SK-N-SH treated with all-trans-retinoic acid at 6 μM for 48 hours (cell line): ENCODE measurements around the gene AP3B1.

Source experiments
- ATAC-seq: fragments of 200-7000 bp; cut with Tn5 transposase; 3 replicates; pipeline ENCODE4 v1.9.1; 2020; ENCODE audit warnings: mild to moderate bottlenecking, moderate library complexity
- ARNTL ChIP-seq: fragments of 450-650 bp; formaldehyde crosslinking; IDR thresholded peaks from 2 replicates; pipeline ENCODE4 v1.5.0; 2020; ENCODE audit warnings: low read depth, mild to moderate bottlenecking, moderate library complexity, borderline replicate concordance
- BACH2 ChIP-seq: fragments of 250-450 bp; sonication (Bioruptor Pico); IDR thresholded peaks from 2 replicates; pipeline ENCODE4 v1.9.0; 2021; ENCODE audit warnings: mild to moderate bottlenecking, borderline replicate concordance
- CREB5 ChIP-seq: fragments of 250-450 bp; sonication (Bioruptor Pico); IDR thresholded peaks from 2 replicates; pipeline ENCODE4 v1.5.1; 2020; ENCODE audit warnings: low read depth, mild to moderate bottlenecking, moderate library complexity
- CSDC2 ChIP-seq: fragments of 250-450 bp; sonication (Bioruptor Pico); IDR thresholded peaks from 2 replicates; pipeline ENCODE4 v1.5.0; 2020; ENCODE audit warnings: mild to moderate bottlenecking, moderate library complexity
- ESRRG ChIP-seq: fragments of 250-450 bp; sonication (Bioruptor Pico); IDR thresholded peaks from 2 replicates; pipeline ENCODE4 v1.6.1; 2021; ENCODE audit warnings: mild to moderate bottlenecking
- GLIS3 ChIP-seq: fragments of 250-450 bp; sonication (Bioruptor Pico); IDR thresholded peaks from 2 replicates; pipeline ENCODE4 v1.5.0; 2020; ENCODE audit warnings: mild to moderate bottlenecking, moderate library complexity
- ISL1 ChIP-seq: fragments of 250-450 bp; sonication (Bioruptor Pico); IDR thresholded peaks from 2 replicates; pipeline ENCODE4 v2.1.2; 2022; ENCODE audit warnings: mild to moderate bottlenecking, moderate library complexity
- OSR1 ChIP-seq: fragments of 250-450 bp; sonication (Bioruptor Pico); IDR thresholded peaks from 2 replicates; pipeline ENCODE4 v1.8.0; 2022; ENCODE audit warnings: moderate library complexity, mild to moderate bottlenecking, inconsistent platforms
- PATZ1 ChIP-seq: fragments of 250-450 bp; sonication (Bioruptor Pico); IDR thresholded peaks from 2 replicates; pipeline ENCODE4 v1.8.0; 2020; ENCODE audit warnings: mild to moderate bottlenecking, moderate library complexity, borderline replicate concordance
- PPARA ChIP-seq: fragments of 250-450 bp; sonication (Bioruptor Pico); IDR thresholded peaks from 2 replicates; pipeline ENCODE4 v1.5.0; 2020; ENCODE audit warnings: mild to moderate bottlenecking, borderline replicate concordance
- RARB ChIP-seq: fragments of 250-450 bp; sonication (Bioruptor Pico); IDR thresholded peaks from 2 replicates; pipeline ENCODE4 v1.8.0; 2021; ENCODE audit warnings: mild to moderate bottlenecking, moderate library complexity
- SNAI2 ChIP-seq: fragments of 250-450 bp; sonication (Bioruptor Pico); IDR thresholded peaks from 2 replicates; pipeline ENCODE4 v1.5.0; 2020; ENCODE audit warnings: mild to moderate bottlenecking, moderate library complexity
- TCF4 ChIP-seq: fragments of 250-450 bp; sonication (Bioruptor Pico); IDR thresholded peaks from 2 replicates; pipeline ENCODE4 v1.8.0; 2021; ENCODE audit warnings: mild to moderate bottlenecking, moderate library complexity, borderline replicate concordance
- TOX ChIP-seq: fragments of 250-450 bp; sonication (Bioruptor Pico); IDR thresholded peaks from 2 replicates; pipeline ENCODE4 v1.8.0; 2021; ENCODE audit warnings: mild to moderate bottlenecking, moderate library complexity, borderline replicate concordance
- ZC3H10 ChIP-seq: fragments of 250-450 bp; sonication (Bioruptor Pico); IDR thresholded peaks from 2 replicates; pipeline ENCODE4 v1.5.1; 2021; ENCODE audit warnings: mild to moderate bottlenecking, moderate library complexity
- ZFP3 ChIP-seq: fragments of 250-450 bp; sonication (Bioruptor Pico); IDR thresholded peaks from 2 replicates; pipeline ENCODE4 v1.5.0; 2020; ENCODE audit warnings: mild to moderate bottlenecking, moderate library complexity
- ZFP30 ChIP-seq: fragments of 450-650 bp; formaldehyde crosslinking; IDR thresholded peaks from 2 replicates; pipeline ENCODE4 v1.5.0; 2022; ENCODE audit warnings: mild to moderate bottlenecking, moderate library complexity
- ZNF565 ChIP-seq: fragments of 450-650 bp; formaldehyde crosslinking; conservative IDR thresholded peaks from 2 replicates; pipeline ENCODE4 v1.5.0; 2020; ENCODE audit warnings: low read depth, mild to moderate bottlenecking, moderate library complexity
- ZNF70 ChIP-seq: fragments of 450-650 bp; formaldehyde crosslinking; IDR thresholded peaks from 2 replicates; pipeline ENCODE4 v1.5.0; 2020; ENCODE audit warnings: mild to moderate bottlenecking, moderate library complexity
- ZNF8 ChIP-seq: fragments of 450-650 bp; formaldehyde crosslinking; IDR thresholded peaks from 2 replicates; pipeline ENCODE4 v1.5.0; 2020; ENCODE audit warnings: mild to moderate bottlenecking, moderate library complexity
- TF ChIP-seq, protein P1 (sequence below): fragments of 250-450 bp; sonication (Bioruptor Pico); IDR thresholded peaks from 2 replicates; pipeline ENCODE4 v1.8.0; 2021; ENCODE audit warnings: low read depth, mild to moderate bottlenecking, moderate library complexity, borderline replicate concordance
- TF ChIP-seq, protein P2 (sequence below): fragments of 250-450 bp; sonication (Bioruptor Pico); IDR thresholded peaks from 2 replicates; pipeline ENCODE4 v1.5.1; 2021; ENCODE audit warnings: mild to moderate bottlenecking, moderate library complexity

AP3B1 gene

DNA sequence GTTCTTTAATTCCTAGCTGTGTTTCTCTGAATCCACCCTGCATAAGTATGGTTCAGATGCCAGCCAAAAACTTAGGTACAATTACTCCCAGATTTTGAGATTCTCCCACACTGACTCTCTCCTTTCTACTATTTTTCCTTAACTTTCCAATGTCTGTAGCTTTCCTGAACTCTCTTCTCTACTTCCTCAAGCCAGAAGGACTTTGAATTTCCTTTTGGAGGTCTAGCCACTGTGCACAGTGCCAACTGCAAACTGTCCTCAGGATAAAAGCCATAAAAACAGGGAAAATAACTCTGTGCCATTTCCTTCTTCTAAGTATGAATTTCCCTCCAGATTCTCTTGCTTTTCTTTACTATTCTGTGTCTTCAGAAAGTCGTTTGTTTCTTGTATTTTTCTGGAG is 157.2 kb downstream of the AP3B1 start:
- TF ChIP-seq ZNF565 (CRISPR knock-in tag) (no peak), OSR1 (CRISPR knock-in tag) (no peak), TCF4 (no peak), ESRRG (CRISPR knock-in tag) (no peak), TOX (no peak), CSDC2 (CRISPR knock-in tag) (no peak), RARB (no peak), BACH2 (CRISPR knock-in tag) (no peak), ZNF70 (no peak), ZNF8 (CRISPR knock-in tag) (no peak)
- ATAC-seq, result no peak

DNA sequence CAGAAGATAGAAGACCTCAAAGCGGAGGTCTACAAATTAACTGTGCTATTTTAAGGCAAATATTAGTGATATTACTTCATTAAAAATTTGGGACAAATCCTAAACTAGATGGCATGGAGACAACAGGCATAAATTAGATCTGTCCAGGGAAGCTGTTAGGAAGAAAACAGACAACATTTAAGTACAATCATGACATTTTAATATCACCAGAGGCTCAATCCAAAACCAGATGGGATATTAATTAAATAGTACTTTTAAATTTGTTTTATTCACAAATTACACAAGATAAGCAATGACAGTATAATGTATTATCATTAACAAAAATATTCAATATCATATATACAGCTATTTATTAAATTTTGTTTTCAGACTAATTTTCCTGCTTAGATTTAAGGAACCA is 161.1 kb downstream of the AP3B1 start:
- no peak for TF ChIP-seq CREB5 (CRISPR knock-in tag)
- TF ChIP-seq RARB, result no peak
- TF ChIP-seq PPARA (CRISPR knock-in tag), result no peak
- TF ChIP-seq TCF4, result peak; percentile 52
- TF ChIP-seq ISL1, result no peak
- TF ChIP-seq ZNF565 (CRISPR knock-in tag), result no peak
- ATAC-seq, result no peak

DNA sequence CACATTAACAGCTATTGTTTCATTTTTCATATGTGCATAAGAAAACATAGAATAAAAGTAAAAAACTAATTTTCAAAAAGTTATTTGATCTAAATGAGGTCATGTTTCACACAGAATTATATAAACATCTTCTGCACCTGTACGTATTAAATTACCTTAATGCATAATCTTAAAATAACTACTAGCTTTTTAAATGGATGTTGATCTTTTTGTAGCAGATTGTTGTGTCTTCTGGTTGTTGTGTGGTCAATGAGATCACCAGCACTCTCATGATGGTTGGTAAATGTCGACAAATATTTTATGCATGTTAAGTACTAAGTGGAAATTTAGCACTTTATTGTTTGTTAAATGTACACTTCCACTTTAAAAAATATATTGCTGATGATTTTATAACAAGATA is 162.0 kb downstream of the AP3B1 start:
- no peak for ATAC-seq
- TF ChIP-seq ZNF70, result no peak
- TF ChIP-seq RARB, result no peak
- no peak for TF ChIP-seq OSR1 (CRISPR knock-in tag)
- TF ChIP-seq ZC3H10 (CRISPR knock-in tag), result no peak
- TF ChIP-seq ZFP3 (CRISPR knock-in tag), result no peak
- no peak for TF ChIP-seq GLIS3 (CRISPR knock-in tag)
- TF ChIP-seq TCF4, result no peak
- no peak for TF ChIP-seq ZNF8 (CRISPR knock-in tag)
- TF ChIP-seq ISL1, result no peak
- no peak for TF ChIP-seq ZNF565 (CRISPR knock-in tag)
- TF ChIP-seq, protein P1, sequence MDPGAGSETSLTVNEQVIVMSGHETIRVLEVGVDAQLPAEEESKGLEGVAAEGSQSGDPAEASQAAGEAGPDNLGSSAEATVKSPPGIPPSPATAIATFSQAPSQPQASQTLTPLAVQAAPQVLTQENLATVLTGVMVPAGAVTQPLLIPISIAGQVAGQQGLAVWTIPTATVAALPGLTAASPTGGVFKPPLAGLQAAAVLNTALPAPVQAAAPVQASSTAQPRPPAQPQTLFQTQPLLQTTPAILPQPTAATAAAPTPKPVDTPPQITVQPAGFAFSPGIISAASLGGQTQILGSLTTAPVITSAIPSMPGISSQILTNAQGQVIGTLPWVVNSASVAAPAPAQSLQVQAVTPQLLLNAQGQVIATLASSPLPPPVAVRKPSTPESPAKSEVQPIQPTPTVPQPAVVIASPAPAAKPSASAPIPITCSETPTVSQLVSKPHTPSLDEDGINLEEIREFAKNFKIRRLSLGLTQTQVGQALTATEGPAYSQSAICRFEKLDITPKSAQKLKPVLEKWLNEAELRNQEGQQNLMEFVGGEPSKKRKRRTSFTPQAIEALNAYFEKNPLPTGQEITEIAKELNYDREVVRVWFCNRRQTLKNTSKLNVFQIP (CRISPR knock-in tag), result no peak
- TF ChIP-seq PATZ1 (CRISPR knock-in tag), result no peak
- TF ChIP-seq TOX, result no peak
- no peak for TF ChIP-seq SNAI2 (CRISPR knock-in tag)
- TF ChIP-seq ESRRG (CRISPR knock-in tag), result no peak

DNA sequence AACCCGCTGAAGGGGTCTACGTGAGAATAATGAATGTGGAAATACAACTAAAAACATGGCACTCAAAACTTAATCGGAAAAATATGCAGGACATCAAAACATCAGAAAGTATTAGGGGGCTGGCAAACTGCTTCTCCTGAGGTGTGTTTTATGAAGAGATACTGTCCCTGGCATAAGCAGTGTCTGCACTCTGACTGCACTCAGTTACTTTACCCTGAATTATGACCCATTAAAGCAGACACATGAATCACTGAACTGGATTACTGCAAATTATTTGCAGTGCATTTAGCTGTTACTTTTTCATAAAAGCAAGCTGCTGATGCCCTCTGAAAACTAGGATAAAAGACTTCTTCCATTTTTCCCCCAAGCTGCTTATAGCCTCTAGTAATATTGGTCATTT is 164.9 kb downstream of the AP3B1 start:
- ATAC-seq, result no peak; the same call in 2 of the 3 replicates
- peak; percentile 65 for TF ChIP-seq ISL1
- no peak for TF ChIP-seq GLIS3 (CRISPR knock-in tag)

DNA sequence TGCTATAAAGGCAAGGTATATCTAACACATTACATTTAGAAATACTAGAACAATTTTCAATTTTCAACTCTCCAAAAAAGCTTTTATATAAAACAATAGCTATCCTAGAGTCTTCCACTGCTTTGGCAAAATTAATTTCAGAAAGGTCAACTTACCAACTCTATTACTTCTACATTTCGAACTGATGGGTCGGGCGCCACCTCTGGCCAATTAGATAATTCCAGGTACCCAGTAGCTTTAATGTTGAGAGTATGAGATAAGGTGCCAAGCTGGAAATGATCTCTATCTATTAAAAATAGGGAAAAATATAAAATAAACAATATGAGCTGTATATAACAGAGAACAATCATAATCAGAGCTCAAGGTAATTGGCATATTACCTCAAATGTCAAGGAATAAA is 166.6 kb downstream of the AP3B1 start:
- no peak for ATAC-seq
- no peak for TF ChIP-seq PPARA (CRISPR knock-in tag)
- no peak for TF ChIP-seq TCF4

- TF ChIP-seq TOX (no peak), ZNF70 (no peak), CSDC2 (CRISPR knock-in tag) (no peak), SNAI2 (CRISPR knock-in tag) (no peak), BACH2 (CRISPR knock-in tag) (no peak), ZFP30 (CRISPR knock-in tag) (no peak), ARNTL (CRISPR knock-in tag) (no peak), ESRRG (CRISPR knock-in tag) (no peak), ZNF565 (CRISPR knock-in tag) (no peak), PATZ1 (CRISPR knock-in tag) (no peak), ISL1 (no peak), OSR1 (CRISPR knock-in tag) (no peak), RARB (no peak), ZC3H10 (CRISPR knock-in tag) (no peak)
- TF ChIP-seq, protein P2, sequence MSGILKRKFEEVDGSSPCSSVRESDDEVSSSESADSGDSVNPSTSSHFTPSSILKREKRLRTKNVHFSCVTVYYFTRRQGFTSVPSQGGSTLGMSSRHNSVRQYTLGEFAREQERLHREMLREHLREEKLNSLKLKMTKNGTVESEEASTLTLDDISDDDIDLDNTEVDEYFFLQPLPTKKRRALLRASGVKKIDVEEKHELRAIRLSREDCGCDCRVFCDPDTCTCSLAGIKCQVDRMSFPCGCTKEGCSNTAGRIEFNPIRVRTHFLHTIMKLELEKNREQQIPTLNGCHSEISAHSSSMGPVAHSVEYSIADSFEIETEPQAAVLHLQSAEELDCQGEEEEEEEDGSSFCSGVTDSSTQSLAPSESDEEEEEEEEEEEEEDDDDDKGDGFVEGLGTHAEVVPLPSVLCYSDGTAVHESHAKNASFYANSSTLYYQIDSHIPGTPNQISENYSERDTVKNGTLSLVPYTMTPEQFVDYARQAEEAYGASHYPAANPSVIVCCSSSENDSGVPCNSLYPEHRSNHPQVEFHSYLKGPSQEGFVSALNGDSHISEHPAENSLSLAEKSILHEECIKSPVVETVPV, result no peak
- TF ChIP-seq, all 23 proteins: peak for 0
- no peak for ATAC-seq
These were observed 168.0 kb downstream of the AP3B1 start for GRCh38 chr5:78126536-78126935.
